CD4-positive, CD25-positive, alpha-beta regulatory T cell (primary cell): ENCODE measurements around the gene NINJ2. TPM values are rescaled to one million over a fixed set of nuclear protein-coding genes. Genes with fewer than 3 reads are reported as not detected.

Experiments used
- ATAC-seq, 2 donors: fragments of 150-1000 bp; cut with Tn5 transposase; one replicate each; pipeline ENCODE4 v1.10.0; 2021; ENCODE audit warnings: low read depth in 2 of 2, moderate number of reproducible peaks in 2 of 2, moderate library complexity in 1 of 2
- DNase-seq, 3 donors: peaks; one replicate each; pipeline versions ENCODE4 v3.0.0 to v3.0.0-alpha.2; 2012 to 2022; ENCODE audit warnings: mixed read lengths in 1 of 3
- H3K27ac ChIP-seq: one replicate; pipeline ENCODE4 v1.7.0; 2013; ENCODE audit warnings: mild to moderate bottlenecking, low read length; ENCODE audit not compliant: insufficient read depth, poor library complexity, severe bottlenecking
- H3K27me3 ChIP-seq: one replicate; pipeline ENCODE4 v1.7.0; 2013; ENCODE audit warnings: low read length; ENCODE audit not compliant: control insufficient read depth, insufficient read depth
- H3K36me3 ChIP-seq: one replicate; pipeline ENCODE4 v1.7.0; 2013; ENCODE audit warnings: mild to moderate bottlenecking, low read length, moderate library complexity; ENCODE audit not compliant: control insufficient read depth, insufficient read depth
- H3K4me1 ChIP-seq: 2 replicates; pipeline ENCODE4 v1.7.0; 2013; ENCODE audit warnings: mild to moderate bottlenecking, low read length; ENCODE audit not compliant: insufficient read depth, control insufficient read depth, poor library complexity, severe bottlenecking
- H3K4me3 ChIP-seq: one replicate; pipeline ENCODE4 v1.7.0; 2013; ENCODE audit warnings: low read depth, mild to moderate bottlenecking, low read length, moderate library complexity
- H3K9me3 ChIP-seq, 2 experiments: 1 replicate in 1 of 2; 2 replicates in 1 of 2; pipeline ENCODE4 v1.7.0; 2013; ENCODE audit warnings: low read length in 2 of 2, mild to moderate bottlenecking in 1 of 2, moderate library complexity in 1 of 2; ENCODE audit not compliant: control insufficient read depth in 2 of 2
- H3K27ac Mint-ChIP-seq, 3 donors: one replicate each; pipeline ENCODE4 v1.8.0; 2020 to 2022; ENCODE audit warnings: mild to moderate bottlenecking in 3 of 3, mixed read lengths in 3 of 3, moderate library complexity in 2 of 3
- H3K27me3 Mint-ChIP-seq: one replicate; pipeline ENCODE4 v1.8.0; 2022; ENCODE audit warnings: mild to moderate bottlenecking, mixed read lengths
- H3K36me3 Mint-ChIP-seq: one replicate; pipeline ENCODE4 v1.8.0; 2020; ENCODE audit warnings: mixed read lengths
- H3K4me1 Mint-ChIP-seq, 4 donors: one replicate each; pipeline ENCODE4 v1.8.0; 2020 to 2022; ENCODE audit warnings: mixed read lengths in 4 of 4, mild to moderate bottlenecking in 1 of 4
- H3K4me3 Mint-ChIP-seq, 4 donors: one replicate each; pipeline ENCODE4 v1.8.0; 2020 to 2022; ENCODE audit warnings: mild to moderate bottlenecking in 4 of 4, mixed read lengths in 4 of 4, moderate library complexity in 3 of 4
- H3K9me3 Mint-ChIP-seq, 7 donors: one replicate each; pipeline ENCODE4 v1.8.0; 2020 to 2022; ENCODE audit warnings: mixed read lengths in 7 of 7, mild to moderate bottlenecking in 3 of 7, moderate library complexity in 2 of 7
- polyA plus RNA-seq, 4 donors: library from polyadenylated mRNA; unstranded; fragments of 300-500 nt; fragmentation: Illumina TruSeq; gene quantifications; one replicate each; pipeline ENCODE4 v1.2.3, GENCODE V29; 2021
- total RNA-seq: library from RNA; stranded (reverse); gene quantifications from one replicate; pipeline ENCODE4 v1.2.3, GENCODE V29; 2022

Gene NINJ2
- total and polyA plus RNA-seq, 5 donors from 2014 or later = 16.8 to 170 (median 125) TPM

DNA sequence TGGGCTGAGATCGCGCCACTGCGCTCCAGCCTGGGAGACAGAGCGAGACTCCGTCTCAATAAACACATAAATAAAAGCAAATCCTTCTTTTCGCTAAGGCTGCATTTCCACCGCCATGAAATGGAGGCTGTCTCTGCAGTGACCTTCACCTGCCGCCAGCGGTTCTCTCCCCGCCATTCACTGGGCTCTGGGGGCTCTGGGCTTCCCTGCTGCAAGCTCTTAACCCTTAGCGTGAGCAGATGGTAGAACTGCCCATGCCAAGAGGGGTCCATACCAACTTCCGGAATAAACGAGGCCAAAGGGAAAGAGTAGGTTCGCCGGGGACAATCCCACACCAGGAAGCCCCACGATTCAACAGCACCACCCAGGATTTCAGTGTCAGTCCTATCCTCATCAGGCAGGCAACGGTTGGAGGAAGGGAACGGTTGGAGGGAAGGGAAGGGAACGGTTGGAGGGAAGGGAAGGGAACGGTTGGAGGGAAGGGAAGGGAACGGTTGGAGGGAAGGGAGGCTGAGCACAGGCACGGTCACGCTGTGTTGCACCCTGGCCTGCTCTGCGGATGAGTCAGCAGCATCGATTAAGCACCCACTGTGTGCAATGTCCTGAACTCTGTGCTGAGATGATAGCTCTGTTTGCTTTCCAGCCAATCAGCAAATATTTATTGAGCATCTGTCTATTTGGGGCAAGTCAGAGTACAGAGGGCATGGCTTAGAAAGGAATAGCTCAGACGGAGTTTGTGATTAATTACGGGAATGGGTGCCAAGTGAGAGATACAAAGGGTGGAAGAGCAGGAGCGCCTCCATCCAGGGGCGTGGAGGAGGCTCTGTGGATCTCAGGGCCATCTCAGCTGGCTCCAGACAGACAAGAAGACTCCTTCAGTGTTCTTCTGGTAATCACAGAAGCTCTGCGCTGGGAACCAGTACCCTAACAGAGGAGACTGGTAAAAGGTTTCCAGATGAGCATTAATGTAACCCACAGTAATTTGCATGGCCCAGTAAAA, 77.9 kb downstream of the NINJ2 start:
- Histone ChIP-seq H3K27ac (no peak overlapping the region), H3K27me3 (no peaks in the 10 kb centered on the region), H3K9me3 (no peaks in the 10 kb centered on the region), H3K36me3 (no peaks in the 10 kb centered on the region), H3K4me1 (no peaks in the 10 kb centered on the region), H3K4me3 (no peak overlapping the region)
- Mint-ChIP-seq H3K27me3 (no peaks in the 10 kb centered on the region), H3K36me3 (peaks cover 8% of the 10 kb centered on the region), H3K4me1 (peaks cover 2 to 9% (median 4%) of the 10 kb centered on the region in 4 donors), H3K9me3 (peaks cover 0 to 1% (median 0%) of the 10 kb centered on the region in 7 donors), H3K4me3 (peak overlapping the region in 1 of 4 donors; percentile 63), H3K27ac (no peak overlapping the region)
- DNase-seq (no peak), ATAC-seq (no peak)

DNA sequence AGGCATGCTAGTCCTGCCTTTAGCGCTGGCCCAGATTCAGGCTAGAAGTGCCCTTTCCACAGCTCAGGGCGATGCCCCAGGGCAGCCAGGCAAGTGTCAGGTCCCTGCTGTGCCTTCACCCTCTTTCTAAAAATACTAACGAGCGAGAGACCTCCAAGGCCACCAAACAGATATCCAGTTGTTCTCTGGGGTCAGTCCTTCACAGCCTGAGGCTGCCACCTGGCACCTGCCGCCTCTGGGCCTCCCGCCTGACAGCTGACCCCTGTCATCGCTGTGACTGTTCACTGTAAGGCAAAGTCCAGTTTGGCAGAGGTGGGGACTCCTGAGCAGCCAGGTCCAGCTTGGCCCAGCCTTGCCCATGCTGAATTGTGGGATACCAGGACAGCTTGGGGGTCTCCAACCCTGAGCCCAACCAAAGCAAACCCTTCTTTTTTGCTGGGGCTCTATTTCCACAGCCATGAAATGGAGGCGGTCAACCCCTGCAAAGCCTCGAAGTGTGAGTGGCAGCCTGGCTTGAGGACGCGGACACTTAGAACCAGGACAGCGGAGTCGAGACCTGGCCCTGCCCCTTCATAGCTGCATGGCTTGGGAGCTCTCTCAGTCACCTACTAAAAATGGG, 79.9 kb downstream of the NINJ2 start:
- peaks cover 0 to 5% (median 1%) of the 10 kb centered on the region in 4 donors for H3K4me1 Mint-ChIP-seq
- no peaks in the 10 kb centered on the region for H3K27me3 Mint-ChIP-seq
- H3K9me3 Mint-ChIP-seq = peaks cover 0 to 1% (median 0%) of the 10 kb centered on the region in 7 donors
- no peaks in the 10 kb centered on the region for H3K9me3 ChIP-seq
- no peaks in the 10 kb centered on the region for H3K4me1 ChIP-seq
- H3K27ac Mint-ChIP-seq = no peak overlapping the region
- H3K27ac ChIP-seq = no peak overlapping the region
- no peak overlapping the region for H3K4me3 Mint-ChIP-seq
- DNase-seq (no peak), ATAC-seq (no peak)
- H3K36me3 Mint-ChIP-seq = peaks cover 6% of the 10 kb centered on the region
- H3K4me3 ChIP-seq = no peak overlapping the region
- H3K27me3 ChIP-seq = no peaks in the 10 kb centered on the region
- H3K36me3 ChIP-seq = no peaks in the 10 kb centered on the region

DNA sequence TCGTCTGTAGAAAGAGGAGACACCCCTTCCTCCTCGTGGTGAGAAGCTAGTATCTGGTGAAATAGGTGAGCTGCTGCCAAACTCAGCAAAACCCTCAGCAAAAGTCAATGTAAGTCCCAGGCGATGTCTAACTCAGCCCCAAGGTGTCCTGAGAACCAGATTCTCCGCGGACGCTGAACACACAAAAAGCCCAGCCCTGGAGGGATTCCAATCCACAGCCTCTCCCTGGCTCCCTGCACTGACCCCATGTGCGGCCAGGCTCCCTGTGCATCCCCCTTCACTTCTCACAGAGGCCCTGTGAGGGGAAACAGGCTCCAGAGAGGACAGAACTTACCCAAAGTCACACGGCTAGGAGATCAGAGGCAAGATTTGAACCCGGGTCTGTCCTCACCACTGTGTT, 81.5 kb downstream of the NINJ2 start:
- Mint-ChIP-seq H3K9me3 (peaks cover 0 to under 1% (median 0%) of the 10 kb centered on the region in 7 donors), H3K27me3 (no peaks in the 10 kb centered on the region), H3K4me3 (no peak overlapping the region), H3K4me1 (peaks cover under 1 to 10% (median 6%) of the 10 kb centered on the region in 4 donors), H3K36me3 (peaks cover 5% of the 10 kb centered on the region), H3K27ac (no peak overlapping the region)
- ATAC-seq (no peak), DNase-seq (no peak)
- Histone ChIP-seq H3K27me3 (no peaks in the 10 kb centered on the region), H3K27ac (no peak overlapping the region), H3K9me3 (no peaks in the 10 kb centered on the region), H3K36me3 (no peaks in the 10 kb centered on the region), H3K4me1 (peaks cover 2% of the 10 kb centered on the region), H3K4me3 (no peak overlapping the region)

DNA sequence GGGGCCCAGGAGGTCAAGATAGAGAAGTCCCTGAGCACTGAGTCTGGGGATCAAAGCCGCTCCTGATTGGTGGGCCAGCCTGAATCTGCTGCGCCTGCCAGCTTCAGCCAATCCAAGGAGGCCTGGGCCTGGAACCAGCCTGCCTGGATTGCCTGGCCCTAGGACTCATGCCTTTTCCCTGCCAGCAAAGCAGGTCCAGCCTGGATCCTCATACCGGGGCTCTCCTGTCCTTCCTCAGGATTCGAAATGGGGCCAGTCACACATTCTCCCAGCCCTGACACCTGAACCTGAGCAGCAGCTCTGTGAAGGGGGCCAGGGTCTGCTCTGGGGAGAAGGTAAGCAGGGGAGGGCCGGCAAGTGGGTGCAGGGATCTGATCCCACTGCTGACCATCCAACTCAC, 81.9 kb downstream of the NINJ2 start:
- peaks cover 3 to 14% (median 9%) of the 10 kb centered on the region in 4 donors for H3K4me1 Mint-ChIP-seq
- Histone ChIP-seq H3K4me1 (peaks cover 7% of the 10 kb centered on the region), H3K27me3 (no peaks in the 10 kb centered on the region), H3K9me3 (no peaks in the 10 kb centered on the region), H3K27ac (no peak overlapping the region), H3K4me3 (no peak overlapping the region), H3K36me3 (no peaks in the 10 kb centered on the region)
- H3K36me3 Mint-ChIP-seq = peaks cover 5% of the 10 kb centered on the region
- no peak overlapping the region for H3K4me3 Mint-ChIP-seq
- H3K27ac Mint-ChIP-seq = no peak overlapping the region
- DNase-seq (no peak), ATAC-seq (no peak)
- H3K27me3 Mint-ChIP-seq = no peaks in the 10 kb centered on the region
- H3K9me3 Mint-ChIP-seq = peaks cover 0 to 1% (median 0%) of the 10 kb centered on the region in 7 donors

DNA sequence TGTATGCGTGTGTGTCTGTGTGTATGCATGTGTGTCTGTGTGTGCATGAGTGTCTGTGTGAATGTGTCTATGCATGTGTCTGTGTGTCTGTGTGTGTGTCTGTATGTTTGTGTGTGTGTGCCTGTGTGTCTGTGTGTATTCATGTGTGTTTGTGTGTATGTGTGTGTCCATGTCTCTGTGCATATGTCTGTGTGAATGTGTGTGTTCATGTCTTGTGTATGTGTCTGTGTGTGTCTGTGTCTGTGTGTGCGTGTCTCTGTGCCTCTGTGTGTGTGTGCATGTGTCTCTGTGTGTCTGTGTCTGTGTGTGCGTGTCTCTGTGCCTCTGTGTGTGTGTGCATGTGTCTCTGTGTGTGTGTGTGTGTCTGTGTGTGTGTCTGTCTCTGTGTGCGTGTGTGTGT, 82.4 kb downstream of the NINJ2 start:
- H3K9me3 Mint-ChIP-seq = peaks cover 0 to 1% (median 0%) of the 10 kb centered on the region in 7 donors
- no peaks in the 10 kb centered on the region for H3K9me3 ChIP-seq
- peaks cover 12% of the 10 kb centered on the region for H3K4me1 ChIP-seq
- H3K27ac Mint-ChIP-seq = peak overlapping the region in 2 of 3 donors; percentile 7 to 26
- H3K4me1 Mint-ChIP-seq = peaks cover 3 to 17% (median 13%) of the 10 kb centered on the region in 4 donors
- ATAC-seq = no peak
- H3K36me3 Mint-ChIP-seq = peaks cover 5% of the 10 kb centered on the region
- no peak overlapping the region for H3K4me3 Mint-ChIP-seq
- no peaks in the 10 kb centered on the region for H3K36me3 ChIP-seq
- no peak for DNase-seq
- no peaks in the 10 kb centered on the region for H3K27me3 ChIP-seq
- no peak overlapping the region for H3K27ac ChIP-seq
- no peak overlapping the region for H3K4me3 ChIP-seq
- H3K27me3 Mint-ChIP-seq = no peaks in the 10 kb centered on the region

DNA sequence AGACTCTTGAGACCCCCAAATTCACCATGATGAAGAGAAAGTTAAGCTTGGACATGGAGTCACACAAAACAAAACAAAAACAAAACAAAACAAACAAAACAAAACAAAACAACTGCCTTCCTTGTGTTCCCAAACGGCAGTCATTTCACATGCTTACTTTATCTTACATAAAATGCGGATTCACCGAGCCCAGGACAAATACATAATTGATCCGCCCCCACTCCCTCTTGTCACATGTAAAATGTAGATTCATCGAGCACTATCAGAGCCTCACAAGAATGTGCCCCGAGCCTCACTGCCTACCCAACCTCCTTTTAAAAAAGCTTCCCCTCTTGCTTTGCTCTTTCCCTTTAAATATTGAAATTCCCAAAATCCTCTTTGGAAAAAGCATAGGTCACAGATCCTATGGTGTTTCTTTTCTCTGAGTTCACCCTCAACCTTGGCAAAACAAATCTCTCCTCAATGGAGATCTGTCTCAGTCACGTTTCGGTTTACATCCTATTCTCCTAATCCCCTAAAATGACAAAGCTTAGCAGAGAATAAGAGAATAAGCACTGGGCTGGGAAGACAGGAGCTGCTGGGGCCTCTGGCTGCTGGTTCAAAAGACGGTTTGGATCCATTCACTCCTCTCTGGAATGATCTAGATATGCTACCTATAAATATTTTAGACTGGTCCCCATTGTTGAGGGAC, 83.7 kb downstream of the NINJ2 start:
- H3K4me3 Mint-ChIP-seq = no peak overlapping the region
- H3K4me1 Mint-ChIP-seq = peaks cover 5 to 26% (median 19%) of the 10 kb centered on the region in 4 donors
- Histone ChIP-seq H3K9me3 (no peaks in the 10 kb centered on the region), H3K36me3 (no peaks in the 10 kb centered on the region), H3K4me3 (no peak overlapping the region), H3K27me3 (no peaks in the 10 kb centered on the region), H3K4me1 (peaks cover 17% of the 10 kb centered on the region), H3K27ac (no peak overlapping the region)
- H3K36me3 Mint-ChIP-seq = peaks cover 5% of the 10 kb centered on the region
- H3K27ac Mint-ChIP-seq = peak overlapping the region in 2 of 3 donors; percentile 35 to 59
- no peak for DNase-seq
- H3K9me3 Mint-ChIP-seq = peaks cover 0 to 2% (median 0%) of the 10 kb centered on the region in 7 donors
- no peak for ATAC-seq
- no peaks in the 10 kb centered on the region for H3K27me3 Mint-ChIP-seq

DNA sequence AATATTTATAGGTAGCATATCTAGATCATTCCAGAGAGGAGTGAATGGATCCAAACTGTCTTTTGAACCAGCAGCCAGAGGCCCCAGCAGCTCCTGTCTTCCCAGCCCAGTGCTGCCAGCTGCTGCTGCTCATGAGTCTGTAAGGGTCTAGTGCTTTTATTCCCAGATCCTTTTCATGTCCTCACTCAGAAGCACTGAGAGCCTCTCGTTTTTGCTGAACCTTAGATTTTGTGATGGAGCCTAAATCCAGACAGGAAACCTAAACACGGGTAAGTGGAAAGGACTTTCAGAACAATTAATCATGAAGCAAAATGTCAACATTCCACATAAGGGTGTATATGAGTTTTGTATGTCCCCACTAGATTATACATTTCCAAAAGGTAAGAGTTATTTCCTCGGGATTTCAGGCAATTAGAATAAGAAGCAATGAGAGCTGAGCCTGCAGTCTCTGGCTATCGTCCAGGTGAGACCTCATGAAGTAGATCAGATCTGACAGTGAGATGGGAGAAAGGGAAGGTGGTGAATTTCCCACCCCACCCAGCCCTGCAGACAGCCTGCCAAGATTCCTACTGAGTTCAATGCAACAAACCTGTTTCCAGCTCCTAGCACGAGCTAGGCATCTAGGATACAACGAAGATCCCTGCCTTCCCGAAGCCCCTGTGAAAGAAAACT, 84.4 kb downstream of the NINJ2 start:
- ATAC-seq (no peak), DNase-seq (no peak)
- H3K27ac Mint-ChIP-seq = peak overlapping the region in 2 of 3 donors; percentile 35 to 59
- no peaks in the 10 kb centered on the region for H3K27me3 Mint-ChIP-seq
- H3K4me3 ChIP-seq = no peak overlapping the region
- H3K9me3 Mint-ChIP-seq = peaks cover 0 to 2% (median 0%) of the 10 kb centered on the region in 7 donors
- H3K27ac ChIP-seq = no peak overlapping the region
- no peaks in the 10 kb centered on the region for H3K27me3 ChIP-seq
- H3K36me3 Mint-ChIP-seq = peaks cover 5% of the 10 kb centered on the region
- peaks cover 17% of the 10 kb centered on the region for H3K4me1 ChIP-seq
- no peaks in the 10 kb centered on the region for H3K9me3 ChIP-seq
- H3K4me1 Mint-ChIP-seq = peaks cover 6 to 28% (median 20%) of the 10 kb centered on the region in 4 donors
- H3K36me3 ChIP-seq = no peaks in the 10 kb centered on the region
- H3K4me3 Mint-ChIP-seq = no peak overlapping the region
